Spinal cord (tissue), 10 donors: Measurements from ENCODE around the gene ECE1. TPM values are rescaled to one million over a fixed set of nuclear protein-coding genes. Genes with fewer than 3 reads are reported as not detected.
"Not testable (repeated sequence)": the region's sequence is repeated elsewhere in the genome, so short reads cannot be mapped to it uniquely, and the experiment has no call there.

Experiments used
- DNase-seq, 6 donors: peaks; one replicate each; pipeline versions ENCODE4 v3.0.0 to v3.0.0-alpha.2; 2013 to 2015; ENCODE audit warnings: low spot score in 6 of 6, low read depth in 4 of 6
- H3K27ac ChIP-seq: one replicate; pipeline ENCODE4 v1.5.1; 2013; ENCODE audit warnings: low read depth, low read length, control low read depth
- H3K27me3 ChIP-seq: one replicate; pipeline ENCODE4 v1.6.1; 2013; ENCODE audit warnings: low read length; ENCODE audit not compliant: control insufficient read depth, insufficient read depth
- H3K36me3 ChIP-seq: one replicate; pipeline ENCODE4 v1.6.1; 2013; ENCODE audit warnings: low read length; ENCODE audit not compliant: control insufficient read depth, insufficient read depth
- H3K4me1 ChIP-seq: one replicate; pipeline ENCODE4 v1.6.1; 2013; ENCODE audit warnings: low read length; ENCODE audit not compliant: control insufficient read depth, insufficient read depth
- H3K4me3 ChIP-seq: one replicate; pipeline ENCODE4 v1.5.1; 2013; ENCODE audit warnings: low read depth, low read length, control low read depth
- H3K9me3 ChIP-seq: one replicate; pipeline ENCODE4 v1.6.1; 2013; ENCODE audit warnings: low read length; ENCODE audit not compliant: control insufficient read depth, insufficient read depth
- WGBS: methylation state at CpG from one replicate; pipeline ENCODE4 v1.1.5; 2013; ENCODE audit warnings: missing lambda C conversion rate; ENCODE audit not compliant: insufficient coverage; 5-methylcytosine and 5-hydroxymethylcytosine counted together
- polyA plus RNA-seq, 2 donors: library from polyadenylated mRNA; unstranded; fragments of 120-200 nt; gene quantifications; one replicate each; pipeline ENCODE4 v1.2.1, GENCODE V29; 2013; ENCODE audit not compliant: insufficient read length in 2 of 2
- total RNA-seq, 2 donors: library from RNA; depleted of rRNA in 1 of 2; stranded (reverse); fragments of 120-200 nt in 1 of 2; fragments of >200 nt in 1 of 2; gene quantifications; one replicate each; pipeline versions ENCODE4 v1.2.3 to v1.2.4, GENCODE V29; 2013 to 2014
- donor health status: healthy.

The ECE1 gene
- total and polyA plus RNA-seq, 4 donors: 21.2 to 33.9 (median 27.1) TPM

- peak in 2 of 6 donors; percentile 82 to 88 for DNase-seq
- no peaks in the 10 kb centered on the region for H3K27me3 ChIP-seq
- no peak overlapping the region for H3K27ac ChIP-seq
- H3K4me3 ChIP-seq: no peak overlapping the region
- H3K4me1 ChIP-seq: no peaks in the 10 kb centered on the region
- H3K9me3 ChIP-seq: no peaks in the 10 kb centered on the region
- H3K36me3 ChIP-seq: no peaks in the 10 kb centered on the region
- WGBS: no CpG with 5 or more reads among the region's 4 CpGs
Measured at GRCh38 chr1:21198929-21199328, 91.3 kb downstream of the ECE1 start.

GRCh38 chr1:21192871-21193270, 97.4 kb downstream of the ECE1 start:
- DNase-seq: peak in 2 of 6 donors; percentile 72 to 79
- peaks cover 6% of the 10 kb centered on the region for H3K4me1 ChIP-seq

GRCh38 chr1:21192284-21192683, 98.0 kb downstream of the ECE1 start:
- Histone ChIP-seq H3K4me3 (no peak overlapping the region), H3K27ac (no peak overlapping the region), H3K9me3 (no peaks in the 10 kb centered on the region), H3K4me1 (peaks cover 6% of the 10 kb centered on the region), H3K27me3 (no peaks in the 10 kb centered on the region), H3K36me3 (no peaks in the 10 kb centered on the region)
- 67% methylated on average over 4 of the region's 5 CpGs for WGBS
- DNase-seq: no peak

More at GRCh38 chr1:21192871-21193270, 97.4 kb downstream of the ECE1 start:
- Histone ChIP-seq H3K4me3 (no peak overlapping the region), H3K27me3 (no peaks in the 10 kb centered on the region), H3K27ac (no peak overlapping the region), H3K36me3 (no peaks in the 10 kb centered on the region), H3K9me3 (no peaks in the 10 kb centered on the region)
- WGBS: 60% methylated on average over 1 of the region's 4 CpGs

GRCh38 chr1:21190771-21191170, 99.5 kb downstream of the ECE1 start:
- not testable (repeated sequence) for H3K9me3 ChIP-seq, DNase-seq, H3K4me3 ChIP-seq, H3K27ac ChIP-seq, H3K4me1 ChIP-seq, H3K36me3 ChIP-seq, H3K27me3 ChIP-seq
- 72% methylated on average over 2 of the region's 2 CpGs for WGBS

- DNase-seq: no peak
- no peaks in the 10 kb centered on the region for H3K9me3 ChIP-seq
- no peak overlapping the region for H3K27ac ChIP-seq
- no peaks in the 10 kb centered on the region for H3K27me3 ChIP-seq
- no peaks in the 10 kb centered on the region for H3K36me3 ChIP-seq
- H3K4me3 ChIP-seq: no peak overlapping the region
- no CpG with 5 or more reads among the region's 1 CpG for WGBS
- H3K4me1 ChIP-seq: peaks cover 6% of the 10 kb centered on the region
Measured at GRCh38 chr1:21189906-21190500, 100.3 kb downstream of the ECE1 start.

- DNase-seq: no peak
- Histone ChIP-seq H3K36me3 (no peaks in the 10 kb centered on the region), H3K27ac (no peak overlapping the region), H3K4me3 (no peak overlapping the region), H3K27me3 (no peaks in the 10 kb centered on the region), H3K4me1 (peaks cover 6% of the 10 kb centered on the region), H3K9me3 (no peaks in the 10 kb centered on the region)
- 57% methylated on average over 2 of the region's 3 CpGs for WGBS
Measured at GRCh38 chr1:21189421-21189820, 100.8 kb downstream of the ECE1 start.

GRCh38 chr1:21188235-21188634, 102.0 kb downstream of the ECE1 start:
- Histone ChIP-seq H3K36me3 (no peaks in the 10 kb centered on the region), H3K9me3 (no peaks in the 10 kb centered on the region), H3K4me3 (no peak overlapping the region), H3K27me3 (no peaks in the 10 kb centered on the region), H3K27ac (no peak overlapping the region), H3K4me1 (peaks cover 6% of the 10 kb centered on the region)
- DNase-seq: peak in 1 of 6 donors; percentile 5
- whole genome bisulfite sequencing: 86% methylated on average over 1 of the region's 3 CpGs

GRCh38 chr1:21185221-21185731, 105.0 kb downstream of the ECE1 start:
- Histone ChIP-seq H3K36me3 (no peaks in the 10 kb centered on the region), H3K4me1 (no peaks in the 10 kb centered on the region), H3K27me3 (no peaks in the 10 kb centered on the region), H3K4me3 (no peak overlapping the region), H3K9me3 (no peaks in the 10 kb centered on the region), H3K27ac (no peak overlapping the region)
- DNase-seq: no peak
- 100% methylated on average over 1 of the region's 5 CpGs for WGBS

GRCh38 chr1:21184276-21184675, 106.0 kb downstream of the ECE1 start:
- H3K4me1 ChIP-seq: no peaks in the 10 kb centered on the region
- no peaks in the 10 kb centered on the region for H3K9me3 ChIP-seq
- H3K27ac ChIP-seq: no peak overlapping the region
- no peaks in the 10 kb centered on the region for H3K27me3 ChIP-seq
- no CpG with 5 or more reads among the region's 1 CpG for WGBS
- H3K36me3 ChIP-seq: no peaks in the 10 kb centered on the region
- no peak overlapping the region for H3K4me3 ChIP-seq
- DNase-seq: no peak

GRCh38 chr1:21182181-21182731, 108.0 kb downstream of the ECE1 start:
- no peaks in the 10 kb centered on the region for H3K9me3 ChIP-seq
- no peaks in the 10 kb centered on the region for H3K36me3 ChIP-seq
- H3K27me3 ChIP-seq: no peaks in the 10 kb centered on the region
- DNase-seq: peak in 1 of 6 donors; percentile 77
- H3K27ac ChIP-seq: no peak overlapping the region
- peaks cover 3% of the 10 kb centered on the region for H3K4me1 ChIP-seq
- WGBS: 94% methylated on average over 3 of the region's 7 CpGs
- no peak overlapping the region for H3K4me3 ChIP-seq
